ENCODE results near the gene RNF17.
"Not testable (repeated sequence)": the region's sequence is repeated elsewhere in the genome, so short reads cannot be mapped to it uniquely, and the experiment has no call there.

Gene RNF17

GRCh38 chr13:24719139-24719538, 44.8 kb upstream of the RNF17 start:
- Histone ChIP-seq H3K36me3 (no peaks in the 10 kb centered on the region), H3K4me1 (ENCODE audit: control insufficient read depth in 1 of 2, insufficient read depth in 1 of 2, low read depth in 1 of 2, low read length in 1 of 2) (no peaks in the 10 kb centered on the region), H3K27me3 (no peaks in the 10 kb centered on the region), H3K9me3 (no peaks in the 10 kb centered on the region), H3K4me3 (ENCODE audit: low read depth in 1 of 2, low read length in 1 of 2) (no peak overlapping the region), H3K27ac (no peak overlapping the region)
- no peak for TF ChIP-seq CTCF (IDR thresholded peaks at IDR 0.05)

DNA sequence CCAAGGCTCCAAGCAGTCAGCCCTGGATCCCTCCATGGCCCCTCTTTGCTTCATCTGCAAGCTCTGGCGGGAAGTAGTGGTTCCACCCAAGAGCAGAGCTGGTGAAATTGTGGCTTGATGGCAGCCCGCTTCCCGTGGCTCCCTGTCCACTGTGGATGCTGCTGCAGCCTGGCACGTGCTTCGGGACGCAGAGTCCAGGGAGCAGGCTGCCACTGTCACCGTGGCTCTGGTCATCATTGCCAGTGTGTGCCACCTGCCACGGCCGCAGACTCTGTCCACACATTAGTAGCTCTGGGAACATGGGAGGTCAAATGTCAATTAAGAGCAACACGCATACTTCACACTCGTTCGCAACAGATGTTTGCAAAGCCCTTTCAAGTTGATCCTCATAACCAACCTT, 40.8 kb upstream of the RNF17 start:
- Histone ChIP-seq H3K4me3 (ENCODE audit: low read depth in 1 of 2, low read length in 1 of 2) (no peak overlapping the region), H3K4me1 (ENCODE audit: control insufficient read depth in 1 of 2, insufficient read depth in 1 of 2, low read depth in 1 of 2, low read length in 1 of 2) (no peaks in the 10 kb centered on the region), H3K9me3 (no peaks in the 10 kb centered on the region), H3K27ac (no peak overlapping the region), H3K27me3 (no peaks in the 10 kb centered on the region), H3K36me3 (no peaks in the 10 kb centered on the region)
- TF ChIP-seq CTCF (IDR thresholded peaks at IDR 0.05), result no peak

- Histone ChIP-seq H3K36me3 (no peaks in the 10 kb centered on the region), H3K9me3 (no peaks in the 10 kb centered on the region), H3K27me3 (no peaks in the 10 kb centered on the region), H3K4me1 (ENCODE audit: control insufficient read depth in 1 of 2, insufficient read depth in 1 of 2, low read depth in 1 of 2, low read length in 1 of 2) (no peaks in the 10 kb centered on the region), H3K4me3 (ENCODE audit: low read depth in 1 of 2, low read length in 1 of 2) (no peak overlapping the region), H3K27ac (no peak overlapping the region)
- no peak for TF ChIP-seq CTCF (IDR thresholded peaks at IDR 0.05)
Observed at GRCh38 chr13:24724714-24725113, 39.3 kb upstream of the RNF17 start.

- no peak for TF ChIP-seq CTCF (IDR thresholded peaks at IDR 0.05)
- H3K27ac ChIP-seq, result no peak overlapping the region
- H3K9me3 ChIP-seq, result no peaks in the 10 kb centered on the region
- H3K4me3 ChIP-seq (ENCODE audit: low read depth in 1 of 2, low read length in 1 of 2), result no peak overlapping the region
- no peaks in the 10 kb centered on the region for H3K4me1 ChIP-seq (ENCODE audit: control insufficient read depth in 1 of 2, insufficient read depth in 1 of 2, low read depth in 1 of 2, low read length in 1 of 2)
- no peaks in the 10 kb centered on the region for H3K27me3 ChIP-seq
- no peaks in the 10 kb centered on the region for H3K36me3 ChIP-seq
Observed at GRCh38 chr13:24725379-24725778, 38.6 kb upstream of the RNF17 start.

GRCh38 chr13:24727731-24728601, 36.0 kb upstream of the RNF17 start:
- no peak overlapping the region for H3K4me3 ChIP-seq (ENCODE audit: low read depth in 1 of 2, low read length in 1 of 2)
- TF ChIP-seq CTCF (IDR thresholded peaks at IDR 0.05), result no peak
- no peaks in the 10 kb centered on the region for H3K36me3 ChIP-seq
- H3K27me3 ChIP-seq, result no peaks in the 10 kb centered on the region
- H3K4me1 ChIP-seq (ENCODE audit: control insufficient read depth in 1 of 2, insufficient read depth in 1 of 2, low read depth in 1 of 2, low read length in 1 of 2), result no peaks in the 10 kb centered on the region
- H3K27ac ChIP-seq, result no peak overlapping the region
- no peaks in the 10 kb centered on the region for H3K9me3 ChIP-seq

DNA sequence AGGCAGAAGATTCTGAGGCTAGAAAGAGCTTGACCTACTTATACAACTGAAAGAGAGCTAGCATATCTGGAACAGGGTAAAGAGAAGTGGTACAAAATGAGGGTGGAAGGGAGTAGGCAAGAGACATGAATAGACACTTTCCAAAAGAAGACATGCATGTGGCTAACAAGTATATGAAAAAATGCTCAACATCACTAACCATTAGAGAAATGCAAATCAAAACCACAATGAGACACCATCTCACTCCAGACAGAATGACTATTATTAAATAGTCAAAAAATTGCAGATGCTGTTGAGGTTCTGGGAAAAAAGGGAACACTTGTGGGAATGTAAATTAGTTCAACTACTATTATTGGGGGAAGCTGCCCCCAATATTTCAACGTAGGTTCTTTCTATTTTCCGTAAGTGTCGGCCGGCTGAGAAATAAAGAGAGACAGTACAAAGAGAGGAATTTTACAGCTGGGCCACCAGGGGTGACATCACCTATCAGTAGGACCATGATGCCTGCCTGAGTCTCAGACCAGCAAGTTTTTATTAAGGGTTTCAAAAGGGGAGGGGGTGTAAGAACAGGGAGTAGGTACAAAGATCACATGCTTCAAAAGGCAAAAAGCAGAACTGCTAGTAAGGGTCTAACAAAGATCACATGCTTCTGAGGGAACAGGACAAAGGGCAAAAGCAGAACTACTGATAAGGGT, 32.9 kb upstream of the RNF17 start:
- H3K9me3 ChIP-seq; H3K4me1 ChIP-seq (ENCODE audit: control insufficient read depth in 1 of 2, insufficient read depth in 1 of 2, low read depth in 1 of 2, low read length in 1 of 2); H3K27ac ChIP-seq; H3K4me3 ChIP-seq (ENCODE audit: low read depth in 1 of 2, low read length in 1 of 2); H3K27me3 ChIP-seq; H3K36me3 ChIP-seq: not testable (repeated sequence)

All from neutrophil (primary cell).